D721Med (cell line): Measurements from ENCODE around the gene DCST2.

Source experiments
- DNase-seq: peaks from one replicate; pipeline ENCODE4 v3.0.0; 2011; ENCODE audit warnings: low spot score; ENCODE audit not compliant: insufficient read length
- FAIRE-seq: peaks from 2 replicates; lab custom pipeline; 2011; peaks lifted over from hg19 to GRCh38; lab: Jason Lieb, UNC
- CTCF ChIP-seq: IDR thresholded peaks from 2 replicates; pipeline ENCODE4 v1.5.1; 2012; ENCODE audit warnings: mild to moderate bottlenecking, control low read depth; ENCODE audit not compliant: insufficient read depth; ENCODE audit errors: missing control alignments

DCST2 gene

GRCh38 chr1:155062151-155062686 is 28.6 kb upstream of the DCST2 start:
- no peak for DNase-seq
- no peak for TF ChIP-seq CTCF
- FAIRE-seq = no peak

GRCh38 chr1:155061381-155062150 is 28.0 kb upstream of the DCST2 start:
- peak; percentile 91 for FAIRE-seq
- peak; percentile 99 for TF ChIP-seq CTCF

GRCh38 chr1:155060736-155061135 is 27.2 kb upstream of the DCST2 start:
- TF ChIP-seq CTCF = no peak
- no peak for DNase-seq
- no peak for FAIRE-seq

More at GRCh38 chr1:155061381-155062150, 28.0 kb upstream of the DCST2 start:
- DNase-seq = peak; percentile 95

- no peak for TF ChIP-seq CTCF
- DNase-seq (no peak), FAIRE-seq (no peak)
Measured at GRCh38 chr1:155057788-155058211, 24.2 kb upstream of the DCST2 start.

- TF ChIP-seq CTCF = no peak
- no peak for DNase-seq
- no peak for FAIRE-seq
Measured at GRCh38 chr1:155057104-155057503, 23.5 kb upstream of the DCST2 start.

GRCh38 chr1:155053531-155054105 is 20.0 kb upstream of the DCST2 start:
- no peak for TF ChIP-seq CTCF
- FAIRE-seq = no peak
- no peak for DNase-seq
